Measurements from ENCODE around the gene E2F6. TPM values are rescaled to one million over a fixed set of nuclear protein-coding genes. Genes with fewer than 3 reads are reported as not detected.
A peak's percentile ranks its signal among the peaks of the same experiment; 100 is the strongest.

E2F6 gene
- total RNA-seq, 2 donors from 2014 or later = 5.2 to 6.5 TPM

GRCh38 chr2:11495844-11496681, 30.1 kb upstream of the E2F6 start:
- ATAC-seq = no peak
- intact Hi-C loops (cut with DNase I, micrococcal nuclease) = no loop called here
- DNase-seq = no peak

DNA sequence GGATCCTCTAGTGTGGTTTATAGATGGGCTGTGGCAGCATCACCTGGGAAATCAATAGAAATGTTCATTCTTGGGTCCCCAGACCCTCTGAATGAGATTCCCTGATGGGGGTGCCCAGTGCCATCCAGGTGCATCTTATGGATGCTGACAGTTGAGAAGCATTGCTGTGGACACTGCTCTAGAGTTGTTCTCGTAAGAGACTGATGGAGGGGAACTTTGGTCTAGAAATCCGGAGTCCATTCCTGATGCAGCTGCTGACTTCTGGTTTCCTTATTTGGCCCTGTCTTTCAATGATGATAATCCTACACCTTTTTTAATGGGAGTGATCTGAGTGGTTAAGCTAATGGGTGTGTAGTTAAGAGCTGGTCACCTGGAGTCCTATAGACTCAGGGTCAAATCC, 28.3 kb upstream of the E2F6 start:
- ATAC-seq (no peak), DNase-seq (no peak)
- intact Hi-C loops (cut with DNase I, micrococcal nuclease) = no loop called here

DNA sequence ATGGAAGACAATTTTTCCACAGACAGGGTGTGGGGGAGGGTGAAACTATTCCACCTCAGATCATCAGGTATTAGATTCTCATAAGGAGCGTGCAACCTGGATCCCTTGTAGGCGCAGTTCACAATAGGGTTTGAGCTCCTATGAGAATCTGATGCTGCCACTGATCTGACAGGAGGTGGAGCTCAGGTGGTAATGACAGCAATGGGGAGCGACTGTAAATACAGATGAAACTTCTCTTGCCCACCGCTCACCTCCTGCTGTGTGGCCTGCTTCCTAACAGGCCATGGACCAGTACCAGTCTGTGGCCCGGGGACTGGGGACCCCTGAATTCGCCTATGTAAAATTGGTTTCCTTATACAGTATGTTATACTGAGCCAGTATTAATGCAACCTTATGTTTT, 27.3 kb upstream of the E2F6 start:
- intact Hi-C loops (cut with DNase I, micrococcal nuclease) = no loop called here
- no peak for DNase-seq
- no peak for ATAC-seq

- intact Hi-C loops (cut with DNase I, micrococcal nuclease) = no loop called here
- no peak for ATAC-seq
- DNase-seq = no peak
These were observed 26.8 kb upstream of the E2F6 start for GRCh38 chr2:11492720-11493119.

DNA sequence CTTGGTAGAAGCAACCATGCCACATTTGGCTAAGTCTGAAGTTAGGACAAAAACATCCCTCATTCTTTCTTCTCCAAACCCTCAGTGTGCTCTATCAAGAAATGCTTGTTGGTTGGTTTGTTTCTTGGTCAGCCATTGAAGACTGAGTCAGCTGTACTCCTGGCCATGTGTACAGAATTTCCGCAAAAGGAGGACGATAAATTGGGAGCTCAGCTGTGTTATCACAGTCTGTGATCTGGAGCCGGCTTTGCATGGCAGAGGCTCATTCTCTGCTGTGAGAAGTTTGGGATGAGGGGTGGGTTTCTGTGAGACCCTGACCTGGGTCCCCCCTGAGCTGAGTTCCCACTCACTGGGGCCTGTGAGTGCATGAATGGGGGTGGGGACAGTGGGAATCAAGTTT, 26.3 kb upstream of the E2F6 start:
- ATAC-seq (no peak), DNase-seq (no peak)
- intact Hi-C loops (cut with DNase I, micrococcal nuclease) = no loop called here

- intact Hi-C loops (cut with DNase I, micrococcal nuclease) = no loop called here
- no peak for DNase-seq
- ATAC-seq = no peak
These were observed 25.5 kb upstream of the E2F6 start for GRCh38 chr2:11491348-11491933.

DNA sequence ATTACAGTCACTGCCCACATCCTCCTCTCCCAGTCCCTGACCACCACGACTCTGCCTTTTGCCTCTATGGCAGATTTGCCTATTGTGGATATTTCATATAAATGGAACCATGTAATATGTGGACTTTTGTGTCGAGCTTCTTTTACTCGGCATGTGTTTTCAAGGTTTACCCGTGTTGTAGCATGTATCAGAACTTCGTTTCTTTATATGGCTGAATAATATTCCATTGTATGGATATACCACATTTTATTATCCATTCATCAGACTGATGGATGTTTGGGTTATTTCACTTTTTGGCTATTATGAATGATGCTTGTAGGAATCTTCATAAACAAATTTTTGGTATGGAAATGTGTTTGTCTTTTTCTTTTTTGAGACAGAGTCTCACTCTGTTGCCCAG, 24.2 kb upstream of the E2F6 start:
- intact Hi-C loops (cut with DNase I, micrococcal nuclease) = no loop called here
- ATAC-seq (no peak), DNase-seq (no peak)

- intact Hi-C loops (cut with DNase I, micrococcal nuclease) = loop anchor here in 1 of 2 donors (10.0 kb wide), 1 partner anchor 96 kb away; no protein-coding TSS in a partner anchor
- ATAC-seq = no peak
- DNase-seq = no peak
These were observed 22.8 kb upstream of the E2F6 start for GRCh38 chr2:11488809-11489208.

GRCh38 chr2:11483806-11484617, 18.1 kb upstream of the E2F6 start:
- intact Hi-C loops (cut with DNase I, micrococcal nuclease) = loop anchor here in 1 of 2 donors (10.0 kb wide), 1 partner anchor 101 kb away; no protein-coding TSS in a partner anchor
- DNase-seq = no peak
- no peak for ATAC-seq

DNA sequence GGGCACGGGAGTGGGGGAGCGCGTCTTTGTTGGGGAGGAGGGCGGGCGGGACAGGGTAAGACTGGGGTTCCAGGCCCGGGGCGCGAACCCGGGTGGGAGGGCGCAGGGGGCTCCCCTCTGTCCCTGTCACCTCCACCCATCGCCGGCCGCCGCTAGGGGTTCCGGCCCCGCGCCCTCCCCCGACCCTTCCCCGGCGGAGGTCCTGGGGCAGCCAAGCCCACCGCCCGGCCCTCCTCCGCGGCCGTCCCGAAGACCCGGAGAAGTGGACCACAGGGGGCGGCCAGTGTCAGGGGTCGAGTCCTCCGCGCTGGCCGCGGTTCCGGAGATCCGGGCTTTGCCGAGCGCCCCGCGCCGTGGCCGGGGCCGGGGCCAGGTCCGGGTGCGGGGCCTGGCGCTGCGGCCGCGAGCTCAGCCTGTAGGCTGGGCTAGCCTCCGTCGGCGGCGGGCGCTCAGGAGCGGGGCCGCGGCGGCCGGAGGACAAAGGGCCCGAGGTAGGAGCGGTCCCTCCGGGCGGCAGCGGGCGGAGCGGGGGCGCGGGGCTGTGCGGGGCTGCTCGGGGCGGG, 16.6 kb upstream of the E2F6 start:
- DNase-seq = no peak
- intact Hi-C loops (cut with DNase I, micrococcal nuclease) = loop anchor here in 1 of 2 donors (10.0 kb wide), 1 partner anchor 102 kb away; no protein-coding TSS in a partner anchor

GRCh38 chr2:11481789-11482472, 16.0 kb upstream of the E2F6 start:
- no peak for DNase-seq
- intact Hi-C loops (cut with DNase I, micrococcal nuclease) = loop anchor here in 1 of 2 donors (10.0 kb wide), 1 partner anchor 103 kb away; no protein-coding TSS in a partner anchor
- ATAC-seq = no peak

More for the DNA sequence above, 16.6 kb upstream of the E2F6 start:
- ATAC-seq = no peak

DNA sequence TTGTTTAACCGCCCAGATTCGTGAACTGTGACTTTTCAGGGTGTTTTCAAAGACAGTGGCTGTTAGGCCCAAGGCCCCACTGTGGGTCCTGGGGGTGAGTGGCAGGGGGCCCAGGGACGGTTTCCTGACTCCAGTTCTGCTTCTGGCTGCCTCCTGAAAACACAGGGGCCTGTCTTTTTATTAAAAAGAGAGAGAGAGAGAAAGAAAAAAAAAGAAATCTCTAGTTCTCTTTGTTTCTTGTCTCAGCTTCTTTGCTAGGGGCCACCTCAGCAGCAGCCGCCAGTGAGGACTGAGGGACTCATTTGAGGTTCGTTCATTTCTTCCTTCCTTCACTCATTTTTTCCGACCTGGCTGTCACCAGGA, 15.4 kb upstream of the E2F6 start:
- DNase-seq = no peak
- no peak for ATAC-seq
- intact Hi-C loops (cut with DNase I, micrococcal nuclease) = loop anchor here in 1 of 2 donors (10.0 kb wide), 1 partner anchor 103 kb away; no protein-coding TSS in a partner anchor

- DNase-seq (no peak), ATAC-seq (no peak)
- intact Hi-C loops (cut with DNase I, micrococcal nuclease) = loop anchor here in 1 of 2 donors (10.0 kb wide), 1 partner anchor 104 kb away; no protein-coding TSS in a partner anchor
These were observed 14.9 kb upstream of the E2F6 start for GRCh38 chr2:11480859-11481258.

- ATAC-seq = no peak
- no peak for DNase-seq
- intact Hi-C loops (cut with DNase I, micrococcal nuclease) = loop anchor here in 1 of 2 donors (10.0 kb wide), 1 partner anchor 104 kb away; no protein-coding TSS in a partner anchor
These were observed 14.4 kb upstream of the E2F6 start for GRCh38 chr2:11480406-11480805.

- no peak for DNase-seq
- intact Hi-C loops (cut with DNase I, micrococcal nuclease) = loop anchor here in 1 of 2 donors (2.0 to 10.0 kb wide), 2 partner anchors 106 to 306 kb away; no protein-coding TSS in a partner anchor
- no peak for ATAC-seq
These were observed 13.1 kb upstream of the E2F6 start for GRCh38 chr2:11478899-11479605.

DNA sequence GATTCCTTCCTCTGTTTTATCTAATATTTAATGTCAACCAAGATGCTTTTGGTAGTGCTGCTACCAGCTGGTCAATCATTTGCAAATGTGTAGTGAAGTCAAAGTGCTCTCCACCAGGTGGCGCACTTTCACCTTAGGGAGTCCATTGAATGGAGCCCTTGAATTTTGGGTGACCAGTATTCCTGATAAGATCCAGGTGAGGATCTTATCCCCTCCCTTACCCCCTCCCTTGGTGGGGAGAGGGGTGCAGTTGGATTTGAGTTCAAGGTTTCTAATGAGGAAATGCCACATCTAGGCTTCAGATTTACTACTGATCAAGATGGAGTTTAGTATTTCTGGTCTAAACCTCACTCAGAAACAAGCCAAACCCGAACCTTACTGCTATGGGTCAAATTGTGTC, 12.0 kb upstream of the E2F6 start:
- intact Hi-C loops (cut with DNase I, micrococcal nuclease) = loop anchor here in 1 of 2 donors (2.0 to 10.0 kb wide), 2 partner anchors 107 to 307 kb away; no protein-coding TSS in a partner anchor
- DNase-seq = peak; percentile 73 to 96
- peak; percentile 76 for ATAC-seq

GRCh38 chr2:11473659-11474433, 7.9 kb upstream of the E2F6 start:
- intact Hi-C loops (cut with DNase I, micrococcal nuclease) = loop anchor here in 1 of 2 donors (10.0 kb wide), 1 partner anchor 311 kb away; no protein-coding TSS in a partner anchor
- DNase-seq (no peak), ATAC-seq (no peak)
